PFSK-1 (cell line): ENCODE measurements around the gene UBE2L3.

Experiments
- FOXP2 ChIP-seq: optimal IDR thresholded peaks from 2 replicates; pipeline ENCODE3; 2011; ENCODE audit warnings: borderline replicate concordance, control low read depth, inconsistent platforms; ENCODE audit not compliant: insufficient read depth; ENCODE audit errors: extremely low read length, extremely low read depth
- POLR2AphosphoS5 ChIP-seq: IDR thresholded peaks from 2 replicates; pipeline ENCODE4 v1.6.1; 2012; ENCODE audit warnings: low read depth, mild to moderate bottlenecking, control low read depth, low read length, moderate library complexity
- SIN3A ChIP-seq: IDR thresholded peaks from 2 replicates; pipeline ENCODE4 v1.6.1; 2012; ENCODE audit warnings: mild to moderate bottlenecking, low read length, moderate library complexity, borderline replicate concordance; ENCODE audit not compliant: insufficient read depth
- TAF1 ChIP-seq: IDR thresholded peaks from 2 replicates; pipeline ENCODE4 v1.6.1; 2012; ENCODE audit warnings: low read length, control low read depth, borderline replicate concordance; ENCODE audit not compliant: insufficient read depth
- TF ChIP-seq, protein P1 (sequence below), 2 experiments: IDR thresholded peaks; 2 replicates each; pipeline versions ENCODE4 v1.6.1 to v1.8.0; 2011 to 2012; ENCODE audit warnings: low read depth in 2 of 2, low read length in 2 of 2, control low read depth in 1 of 2, inconsistent platforms in 1 of 2, mild to moderate bottlenecking in 1 of 2, moderate library complexity in 1 of 2; ENCODE audit not compliant: insufficient read depth in 1 of 2

Gene UBE2L3

DNA sequence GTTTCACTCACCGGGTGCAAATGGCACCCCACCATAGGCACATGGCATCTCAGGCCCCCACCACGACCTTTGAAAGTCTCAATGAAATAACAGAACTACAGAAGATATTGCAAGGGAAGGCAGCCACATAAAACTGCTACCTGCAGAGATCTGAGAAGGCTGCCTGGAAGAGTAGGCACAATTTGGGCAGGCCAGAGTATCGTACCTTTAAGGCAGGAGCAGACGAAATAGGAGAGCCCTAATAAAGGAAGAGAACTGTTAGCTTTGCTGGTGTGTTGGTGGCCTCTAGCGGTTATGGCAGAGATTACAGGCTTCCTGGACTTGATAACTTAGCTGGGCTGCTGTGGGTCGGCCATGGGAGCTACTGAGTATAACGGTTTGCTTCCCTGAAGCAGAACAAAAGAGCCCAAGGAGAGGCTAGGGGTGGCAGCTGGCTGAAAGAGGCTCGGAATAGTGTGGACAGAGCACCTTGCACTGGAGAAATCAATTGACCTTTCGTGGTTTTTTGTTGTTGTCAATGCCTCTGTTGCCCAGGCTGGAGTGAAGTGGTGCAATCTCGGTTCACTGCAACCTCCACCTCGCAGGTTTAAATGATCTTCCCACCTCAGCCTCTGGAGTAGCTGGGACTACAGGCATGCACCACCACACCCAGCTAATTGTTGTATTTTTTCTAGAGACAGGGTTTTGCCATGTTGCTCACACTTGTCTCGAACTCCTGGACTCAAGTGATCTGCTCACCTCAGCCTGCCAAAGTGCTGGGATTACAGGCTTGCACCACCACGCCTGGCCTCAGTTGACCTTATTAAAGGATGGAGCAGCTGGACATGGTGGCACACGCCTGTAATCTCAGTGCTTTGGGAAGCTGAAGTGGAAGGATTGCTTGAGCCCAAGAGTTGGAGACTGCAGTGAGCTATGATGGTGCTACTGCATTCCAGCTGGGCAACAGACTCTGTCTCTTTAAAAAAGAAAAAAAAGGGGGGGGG lies 79.4 kb downstream of the UBE2L3 start:
- TF ChIP-seq, protein P1, sequence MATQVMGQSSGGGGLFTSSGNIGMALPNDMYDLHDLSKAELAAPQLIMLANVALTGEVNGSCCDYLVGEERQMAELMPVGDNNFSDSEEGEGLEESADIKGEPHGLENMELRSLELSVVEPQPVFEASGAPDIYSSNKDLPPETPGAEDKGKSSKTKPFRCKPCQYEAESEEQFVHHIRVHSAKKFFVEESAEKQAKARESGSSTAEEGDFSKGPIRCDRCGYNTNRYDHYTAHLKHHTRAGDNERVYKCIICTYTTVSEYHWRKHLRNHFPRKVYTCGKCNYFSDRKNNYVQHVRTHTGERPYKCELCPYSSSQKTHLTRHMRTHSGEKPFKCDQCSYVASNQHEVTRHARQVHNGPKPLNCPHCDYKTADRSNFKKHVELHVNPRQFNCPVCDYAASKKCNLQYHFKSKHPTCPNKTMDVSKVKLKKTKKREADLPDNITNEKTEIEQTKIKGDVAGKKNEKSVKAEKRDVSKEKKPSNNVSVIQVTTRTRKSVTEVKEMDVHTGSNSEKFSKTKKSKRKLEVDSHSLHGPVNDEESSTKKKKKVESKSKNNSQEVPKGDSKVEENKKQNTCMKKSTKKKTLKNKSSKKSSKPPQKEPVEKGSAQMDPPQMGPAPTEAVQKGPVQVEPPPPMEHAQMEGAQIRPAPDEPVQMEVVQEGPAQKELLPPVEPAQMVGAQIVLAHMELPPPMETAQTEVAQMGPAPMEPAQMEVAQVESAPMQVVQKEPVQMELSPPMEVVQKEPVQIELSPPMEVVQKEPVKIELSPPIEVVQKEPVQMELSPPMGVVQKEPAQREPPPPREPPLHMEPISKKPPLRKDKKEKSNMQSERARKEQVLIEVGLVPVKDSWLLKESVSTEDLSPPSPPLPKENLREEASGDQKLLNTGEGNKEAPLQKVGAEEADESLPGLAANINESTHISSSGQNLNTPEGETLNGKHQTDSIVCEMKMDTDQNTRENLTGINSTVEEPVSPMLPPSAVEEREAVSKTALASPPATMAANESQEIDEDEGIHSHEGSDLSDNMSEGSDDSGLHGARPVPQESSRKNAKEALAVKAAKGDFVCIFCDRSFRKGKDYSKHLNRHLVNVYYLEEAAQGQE (IDR thresholded peaks at IDR 0.05; ENCODE audit: insufficient read depth in 1 of 2, low read depth in 2 of 2, low read length in 2 of 2), result no peak
- TF ChIP-seq TAF1, result no peak
- no peak for TF ChIP-seq FOXP2
- TF ChIP-seq POLR2AphosphoS5, result no peak
- no peak for TF ChIP-seq SIN3A

DNA sequence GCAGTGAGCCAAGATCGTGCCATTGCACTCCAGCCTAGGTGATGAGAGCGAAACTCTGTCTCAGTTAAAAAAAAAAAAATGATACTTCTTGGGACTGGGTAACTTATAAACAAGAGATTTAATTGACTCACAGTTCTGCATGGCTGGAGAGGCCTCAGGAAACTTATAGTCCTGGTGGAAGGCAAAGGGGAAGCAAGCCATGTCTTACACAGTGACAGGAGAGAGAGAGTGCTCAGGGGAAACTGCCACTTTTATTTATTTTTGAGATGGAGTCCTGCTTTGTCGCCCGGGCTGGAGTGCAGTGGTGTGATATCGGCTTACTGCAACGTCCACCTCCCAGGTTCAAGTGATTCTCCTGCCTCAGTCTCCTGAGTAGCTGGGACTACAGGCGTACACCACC lies 82.8 kb downstream of the UBE2L3 start:
- TF ChIP-seq FOXP2, result no peak
- TF ChIP-seq, protein P1 (IDR thresholded peaks at IDR 0.05; ENCODE audit: insufficient read depth in 1 of 2, low read depth in 2 of 2, low read length in 2 of 2), result no peak
- no peak for TF ChIP-seq POLR2AphosphoS5
- no peak for TF ChIP-seq TAF1
- no peak for TF ChIP-seq SIN3A

DNA sequence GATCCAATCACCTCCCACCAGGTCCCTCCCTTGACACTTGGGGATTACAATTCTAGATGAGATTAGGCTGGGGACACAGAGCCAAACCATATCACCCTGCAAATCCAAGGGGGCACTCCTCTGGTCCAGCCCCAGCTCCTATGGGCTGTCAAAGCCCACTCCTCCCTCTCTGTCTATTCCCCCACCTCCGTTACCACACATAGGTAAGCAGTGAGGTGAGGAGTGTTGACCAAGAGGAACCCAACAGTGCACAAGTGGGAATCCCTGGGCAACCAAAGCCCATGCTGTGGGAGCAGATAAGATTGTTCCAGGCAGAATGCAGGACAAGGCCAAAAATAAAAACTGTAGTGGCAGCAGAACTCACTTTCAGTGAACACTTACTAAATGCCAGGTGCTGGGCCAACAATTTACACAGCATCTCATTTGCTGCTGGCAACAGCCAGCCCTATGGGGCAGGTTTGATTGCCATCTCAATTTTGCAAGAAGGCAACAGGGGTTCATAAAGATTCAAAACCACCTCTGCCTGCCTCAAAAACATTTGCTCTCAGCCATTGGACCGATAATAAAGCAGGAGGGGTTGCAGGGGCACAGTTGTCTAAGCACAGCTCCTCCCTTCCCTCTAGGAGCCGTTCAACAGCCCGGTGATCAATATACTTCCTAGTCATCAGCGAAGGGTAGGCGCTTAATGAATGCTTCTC lies 83.5 kb downstream of the UBE2L3 start:
- no peak for TF ChIP-seq POLR2AphosphoS5
- no peak for TF ChIP-seq TAF1
- peak; percentile 16; the same call in 1 of the 2 replicates for TF ChIP-seq SIN3A

DNA sequence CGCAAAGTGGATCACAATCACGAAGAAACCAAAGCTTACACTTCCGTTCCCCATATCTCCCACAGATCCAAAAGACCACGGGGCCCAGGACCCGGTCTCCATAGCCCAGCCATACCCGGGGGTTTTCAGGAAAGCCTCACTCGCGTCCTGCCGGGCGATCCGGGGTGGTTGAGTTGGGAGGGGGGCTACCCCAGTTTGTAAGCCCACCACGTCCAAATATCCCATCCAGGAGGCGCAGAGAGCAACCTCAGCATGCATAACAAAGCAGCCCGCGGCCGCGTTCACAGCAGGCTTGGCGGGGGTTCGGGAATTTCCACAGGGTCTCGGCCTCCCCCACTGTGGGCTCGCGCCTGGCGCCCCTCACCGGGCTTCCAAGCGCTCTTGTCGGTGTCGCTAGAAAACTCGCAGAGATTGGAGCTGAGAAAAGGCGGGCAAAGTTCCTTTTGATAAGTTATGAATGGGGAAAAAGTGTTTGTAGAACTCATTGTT lies 84.1 kb downstream of the UBE2L3 start:
- TF ChIP-seq POLR2AphosphoS5 (peak; percentile 73), FOXP2 (no peak)

DNA sequence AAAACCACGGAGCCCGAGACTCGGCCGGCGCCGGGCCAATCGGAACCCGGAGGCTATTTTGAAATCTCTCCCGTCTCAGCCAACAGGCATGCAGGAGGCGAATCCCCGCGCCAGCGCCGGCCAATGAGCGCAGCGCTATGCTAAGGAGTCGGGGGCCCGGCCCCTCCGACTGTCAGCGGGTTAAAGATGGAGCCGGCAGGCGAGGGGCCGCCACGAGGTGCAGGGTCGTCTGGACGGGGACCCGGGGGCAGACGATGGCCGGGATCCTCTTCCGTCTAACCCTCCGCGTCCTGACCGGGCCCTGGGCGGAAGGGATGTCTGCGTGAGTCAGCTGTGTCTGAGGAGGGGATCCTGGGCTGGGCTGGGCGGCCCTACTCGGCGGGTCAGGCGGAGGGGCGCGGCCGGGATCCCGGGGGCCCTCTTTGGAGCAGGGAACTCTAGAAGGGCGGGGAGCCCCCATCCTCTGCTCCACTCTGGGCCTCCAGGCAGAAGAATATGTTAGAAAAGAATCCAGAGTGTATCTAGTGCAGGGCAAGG lies 84.6 kb downstream of the UBE2L3 start:
- TF ChIP-seq TAF1 (peak; percentile 78; the same call in 1 of the 2 replicates), SIN3A (peak; percentile 55; the same call in 1 of the 2 replicates), POLR2AphosphoS5 (peak; percentile 67; the same call in 1 of the 2 replicates), FOXP2 (no peak)
- TF ChIP-seq, protein P1 (IDR thresholded peaks at IDR 0.05; ENCODE audit: insufficient read depth in 1 of 2, low read depth in 2 of 2, low read length in 2 of 2), result no peak
